ENCODE measurements around the gene PARD3B.

PARD3B gene

DNA sequence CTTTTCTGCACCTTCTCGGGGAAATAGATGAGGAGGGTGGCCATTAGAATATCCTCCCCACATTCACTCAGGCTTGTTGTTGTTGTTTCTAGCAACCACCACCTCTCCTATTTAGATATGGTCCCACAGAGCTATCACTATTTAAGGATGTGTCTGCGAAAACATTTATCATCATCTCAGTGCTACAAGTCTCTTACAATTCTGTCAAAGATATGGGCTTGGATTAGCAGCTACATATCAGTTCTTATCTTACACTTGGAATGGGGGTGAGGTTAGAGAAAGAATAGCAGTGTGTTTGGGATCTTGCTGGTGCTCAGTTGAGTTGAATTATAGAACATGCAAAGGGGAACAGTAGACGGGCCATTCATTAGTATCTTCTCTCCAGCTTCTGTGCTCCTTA is 546.1 kb downstream of the PARD3B start:
- ATAC-seq: no peak
- H3K9me3 Mint-ChIP-seq: no peaks in the 10 kb centered on the region
- H3K36me3 Mint-ChIP-seq (ENCODE audit: low read depth): no peaks in the 10 kb centered on the region
- no peak for DNase-seq
- H3K4me1 Mint-ChIP-seq: peaks cover 8% of the 10 kb centered on the region
- no peaks in the 10 kb centered on the region for H3K27me3 Mint-ChIP-seq
- no peak overlapping the region for H3K4me3 Mint-ChIP-seq
- no peak overlapping the region for H3K27ac Mint-ChIP-seq

DNA sequence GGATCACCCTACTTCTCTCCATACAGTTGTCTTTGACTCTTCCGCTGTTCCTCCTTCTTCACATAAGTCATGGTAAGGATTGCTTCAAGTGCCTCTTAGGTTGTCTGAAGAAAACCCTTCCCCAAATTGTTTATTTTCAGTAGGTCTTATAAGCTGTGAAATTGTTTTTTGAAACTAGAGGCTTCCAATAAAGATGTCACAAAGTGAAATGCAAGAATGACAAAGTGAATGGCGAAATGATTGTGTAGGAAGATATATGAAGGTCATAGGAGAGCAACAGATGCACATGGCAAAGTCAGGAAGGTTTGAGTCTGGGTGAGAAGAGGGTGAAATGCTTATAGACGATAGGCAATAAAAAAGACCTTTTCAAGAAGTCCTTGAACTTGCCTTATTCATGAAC is 548.8 kb downstream of the PARD3B start:
- peaks cover 8% of the 10 kb centered on the region for H3K4me1 Mint-ChIP-seq
- no peak for ATAC-seq
- no peaks in the 10 kb centered on the region for H3K36me3 Mint-ChIP-seq (ENCODE audit: low read depth)
- H3K4me3 Mint-ChIP-seq: no peak overlapping the region
- H3K27me3 Mint-ChIP-seq: no peaks in the 10 kb centered on the region
- no peak overlapping the region for H3K27ac Mint-ChIP-seq
- no peak for DNase-seq
- no peaks in the 10 kb centered on the region for H3K9me3 Mint-ChIP-seq

DNA sequence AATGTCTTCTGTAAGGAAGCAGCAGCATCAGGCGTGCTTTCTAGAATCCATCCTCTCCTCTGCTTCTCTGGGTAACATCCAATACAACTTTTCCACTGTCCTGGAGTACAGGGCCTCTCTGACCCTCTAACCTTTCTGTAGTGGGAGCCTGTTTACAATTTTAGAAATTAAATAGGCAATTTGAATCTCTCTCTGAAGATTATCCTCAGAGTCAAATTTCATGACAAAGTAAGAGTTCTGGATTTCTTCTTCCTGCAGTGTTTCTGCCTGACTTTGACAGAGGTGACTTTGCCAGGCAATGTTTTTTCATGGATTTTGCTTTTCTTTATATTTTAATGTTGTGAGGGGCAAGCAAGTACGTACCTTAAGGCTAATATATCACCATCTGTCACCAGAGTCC is 558.4 kb downstream of the PARD3B start:
- Mint-ChIP-seq H3K36me3 (ENCODE audit: low read depth) (no peaks in the 10 kb centered on the region), H3K9me3 (no peaks in the 10 kb centered on the region), H3K27me3 (no peaks in the 10 kb centered on the region), H3K4me1 (no peaks in the 10 kb centered on the region), H3K4me3 (no peak overlapping the region), H3K27ac (no peak overlapping the region)
- no peak for DNase-seq
- no peak for ATAC-seq

DNA sequence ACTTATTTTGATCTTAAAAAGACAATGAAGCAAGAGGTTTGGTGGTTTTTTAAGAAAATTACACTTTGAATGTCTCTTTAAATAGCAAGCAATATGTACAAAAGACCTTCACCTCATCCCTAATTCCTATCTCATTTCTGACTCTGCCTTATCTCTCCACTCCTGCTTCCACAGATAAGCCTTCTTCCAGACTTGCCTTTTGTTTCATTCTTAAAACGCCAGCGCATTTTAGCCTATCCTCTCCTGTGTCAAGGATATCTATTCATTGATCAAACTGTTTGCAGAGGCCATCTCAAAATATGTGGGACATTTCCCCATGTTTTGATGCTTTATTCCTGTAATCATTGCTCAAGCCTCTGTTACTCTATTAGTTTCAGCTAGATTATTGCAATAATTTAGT is 562.5 kb downstream of the PARD3B start:
- Mint-ChIP-seq H3K4me3 (no peak overlapping the region), H3K27ac (no peak overlapping the region), H3K4me1 (no peaks in the 10 kb centered on the region), H3K9me3 (peaks cover 5% of the 10 kb centered on the region), H3K36me3 (ENCODE audit: low read depth) (no peaks in the 10 kb centered on the region), H3K27me3 (no peaks in the 10 kb centered on the region)
- ATAC-seq (no peak), DNase-seq (no peak)

DNA sequence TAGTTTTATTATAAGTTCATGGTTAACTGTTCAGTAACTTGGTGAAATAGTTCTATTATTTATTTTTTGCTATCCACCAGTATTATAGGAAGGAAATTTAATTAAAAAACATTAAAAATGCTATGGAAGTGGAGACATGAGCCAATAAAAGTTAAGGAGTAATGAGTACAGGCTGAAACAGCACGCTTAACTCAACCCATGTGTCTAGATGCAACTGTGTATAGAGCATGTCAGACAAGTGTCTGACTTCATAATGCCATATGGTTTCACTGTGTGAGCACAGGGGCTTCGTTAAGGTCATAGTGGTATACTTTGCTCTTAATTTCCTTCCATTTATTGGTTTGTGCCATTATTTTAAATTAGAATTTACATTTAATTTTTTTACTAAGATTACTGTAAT is 570.2 kb downstream of the PARD3B start:
- no peak for ATAC-seq
- Mint-ChIP-seq H3K4me3 (no peak overlapping the region), H3K36me3 (ENCODE audit: low read depth) (no peaks in the 10 kb centered on the region), H3K9me3 (peaks cover 12% of the 10 kb centered on the region), H3K27me3 (no peaks in the 10 kb centered on the region), H3K27ac (no peak overlapping the region), H3K4me1 (no peaks in the 10 kb centered on the region)
- DNase-seq: no peak

DNA sequence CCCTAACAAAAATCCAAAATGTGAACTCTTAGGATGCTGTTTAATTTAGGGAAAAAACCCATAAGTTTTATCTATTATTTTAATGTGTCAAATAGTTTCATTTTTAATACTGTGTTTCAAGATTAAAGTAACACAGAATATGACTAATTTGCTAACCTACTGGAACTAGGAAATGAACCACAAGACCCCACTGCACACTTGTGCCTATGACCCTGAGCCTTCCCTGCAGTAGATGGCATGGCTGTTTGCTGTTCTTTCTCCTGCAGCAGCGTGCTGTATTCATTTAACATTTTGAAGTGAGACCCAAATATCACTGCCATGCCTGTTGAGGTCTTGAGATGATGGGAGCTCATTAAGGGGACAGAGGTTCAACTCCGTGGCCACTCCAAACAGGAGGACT is 571.9 kb downstream of the PARD3B start:
- DNase-seq (no peak), ATAC-seq (no peak)
- Mint-ChIP-seq H3K4me3 (no peak overlapping the region), H3K27me3 (no peaks in the 10 kb centered on the region), H3K27ac (no peak overlapping the region), H3K9me3 (peaks cover 14% of the 10 kb centered on the region), H3K4me1 (no peaks in the 10 kb centered on the region), H3K36me3 (ENCODE audit: low read depth) (no peaks in the 10 kb centered on the region)

DNA sequence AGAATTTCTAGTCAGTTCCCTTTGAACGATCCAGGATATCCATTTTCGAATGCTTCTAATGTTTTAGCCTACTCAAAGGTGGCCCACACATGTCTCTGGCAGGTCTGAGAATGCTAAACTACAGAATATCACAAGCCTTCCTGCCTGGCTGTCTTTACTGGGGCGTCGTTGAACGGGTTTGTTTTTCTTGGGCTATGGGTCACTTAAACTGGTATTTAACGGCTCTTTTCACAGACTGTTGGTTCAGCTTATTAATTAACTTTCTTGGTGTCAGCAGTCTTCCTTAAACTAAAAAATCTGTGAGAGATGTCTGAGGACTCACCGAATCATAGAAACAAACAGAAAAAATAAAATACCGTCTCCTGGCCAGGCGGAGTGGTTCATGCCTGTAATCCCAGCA is 573.9 kb downstream of the PARD3B start:
- no peak overlapping the region for H3K27ac Mint-ChIP-seq
- no peak for DNase-seq
- ATAC-seq: no peak

DNA sequence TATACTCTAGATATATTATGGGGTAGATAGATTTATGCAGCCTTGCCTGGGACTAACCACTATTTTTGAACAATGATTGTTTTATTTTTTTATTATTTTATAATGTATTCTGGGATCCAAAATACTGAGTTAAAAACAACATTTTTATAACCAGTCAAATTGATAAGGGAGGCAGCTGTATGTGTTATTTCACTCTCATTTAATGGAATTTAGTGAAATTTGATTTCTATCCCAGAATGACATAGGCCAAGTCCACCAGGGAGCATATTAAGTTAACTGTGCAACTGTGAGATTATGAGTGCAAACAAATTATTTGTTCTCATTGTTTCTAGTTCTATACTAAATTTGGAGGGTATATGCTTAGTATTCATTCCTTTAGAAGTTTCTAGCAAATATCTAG is 583.5 kb downstream of the PARD3B start:
- Mint-ChIP-seq H3K36me3 (ENCODE audit: low read depth) (no peaks in the 10 kb centered on the region), H3K4me1 (peaks cover 14% of the 10 kb centered on the region), H3K27ac (no peak overlapping the region), H3K4me3 (no peak overlapping the region), H3K27me3 (no peaks in the 10 kb centered on the region), H3K9me3 (no peaks in the 10 kb centered on the region)
- no peak for DNase-seq
- no peak for ATAC-seq

More for the DNA sequence above, 573.9 kb downstream of the PARD3B start:
- H3K4me1 Mint-ChIP-seq: no peaks in the 10 kb centered on the region
- H3K27me3 Mint-ChIP-seq: no peaks in the 10 kb centered on the region
- no peaks in the 10 kb centered on the region for H3K36me3 Mint-ChIP-seq (ENCODE audit: low read depth)
- peaks cover 7% of the 10 kb centered on the region for H3K9me3 Mint-ChIP-seq
- no peak overlapping the region for H3K4me3 Mint-ChIP-seq

DNA sequence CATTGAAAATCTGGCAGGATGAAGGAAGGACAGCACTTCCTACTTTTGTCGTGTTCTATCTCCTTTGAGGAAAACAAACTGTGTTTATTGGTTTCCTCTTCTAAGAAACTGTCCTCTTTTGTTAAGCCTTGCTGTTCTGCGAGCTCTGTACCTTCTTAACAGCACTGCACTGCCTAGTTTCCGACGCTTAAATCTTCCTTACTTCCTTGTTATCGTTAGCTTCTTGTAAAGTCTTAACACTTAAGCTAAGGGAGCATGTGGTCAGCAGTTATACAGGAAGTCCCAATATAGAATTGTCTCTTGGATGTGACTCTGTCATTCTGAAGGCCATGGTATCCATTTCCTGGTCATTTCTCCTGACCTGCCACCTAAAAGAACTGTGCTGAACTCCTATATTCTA is 584.3 kb downstream of the PARD3B start:
- Mint-ChIP-seq H3K4me1 (peaks cover 14% of the 10 kb centered on the region), H3K9me3 (no peaks in the 10 kb centered on the region), H3K27ac (no peak overlapping the region), H3K36me3 (ENCODE audit: low read depth) (no peaks in the 10 kb centered on the region), H3K4me3 (no peak overlapping the region), H3K27me3 (no peaks in the 10 kb centered on the region)
- ATAC-seq (no peak), DNase-seq (no peak)

DNA sequence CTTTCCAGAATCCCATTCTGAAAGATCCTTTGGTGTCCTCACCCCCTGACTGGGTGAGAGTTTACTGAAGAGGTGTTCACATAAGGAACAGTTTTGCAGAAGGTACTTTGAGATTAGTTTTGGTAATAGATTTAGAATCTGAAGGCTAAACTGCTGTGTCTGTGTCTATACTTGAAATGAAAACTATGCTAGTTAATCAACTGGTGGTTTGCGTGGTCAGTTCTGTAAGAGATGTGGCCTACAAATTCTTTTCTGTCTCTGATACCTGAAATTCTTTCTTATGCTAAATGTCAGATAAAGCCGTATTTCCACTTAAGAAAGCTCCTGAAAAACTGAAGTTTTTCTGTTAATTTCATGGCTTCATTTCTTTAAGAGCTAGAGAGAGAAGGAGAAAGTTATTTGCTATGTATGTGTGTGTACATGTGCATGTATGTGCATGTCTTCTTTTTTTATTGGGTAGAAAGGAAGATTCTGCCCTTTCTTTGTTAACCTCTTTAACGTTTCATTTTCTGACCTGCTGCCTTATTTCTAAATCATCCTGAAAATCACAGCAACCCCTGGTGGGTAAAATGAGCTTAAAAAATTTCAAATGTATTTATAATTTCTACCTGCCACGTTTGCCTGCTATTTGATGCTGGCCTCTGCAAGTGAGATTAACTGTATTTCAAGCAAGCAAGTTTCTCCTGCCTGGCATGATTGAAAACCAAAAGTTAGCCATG is 585.0 kb downstream of the PARD3B start:
- no peak overlapping the region for H3K4me3 Mint-ChIP-seq
- H3K9me3 Mint-ChIP-seq: no peaks in the 10 kb centered on the region
- H3K4me1 Mint-ChIP-seq: peaks cover 14% of the 10 kb centered on the region
- no peak overlapping the region for H3K27ac Mint-ChIP-seq
- DNase-seq (no peak), ATAC-seq (no peak)
- H3K36me3 Mint-ChIP-seq (ENCODE audit: low read depth): no peaks in the 10 kb centered on the region
- no peaks in the 10 kb centered on the region for H3K27me3 Mint-ChIP-seq

DNA sequence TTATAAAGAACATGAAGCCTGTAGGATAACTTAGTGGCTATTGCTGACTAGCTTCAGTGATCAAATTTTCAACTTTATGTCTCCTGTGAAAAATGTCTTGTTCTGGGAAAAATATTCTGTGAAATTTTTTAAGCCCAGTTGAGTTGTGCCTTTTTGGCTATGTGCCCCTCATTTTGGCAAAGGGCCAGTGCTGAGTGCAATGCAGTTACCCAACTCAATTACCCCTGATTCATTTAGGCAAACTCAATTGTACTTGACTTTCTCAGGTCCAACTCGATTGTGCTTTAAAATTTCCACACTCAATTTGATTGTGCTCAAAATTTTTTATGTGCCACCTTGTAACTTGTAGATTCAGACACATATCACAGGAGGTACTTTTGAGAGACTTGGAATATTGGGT is 588.3 kb downstream of the PARD3B start:
- DNase-seq (no peak), ATAC-seq (no peak)
- Mint-ChIP-seq H3K4me3 (no peak overlapping the region), H3K4me1 (peaks cover 14% of the 10 kb centered on the region), H3K27me3 (no peaks in the 10 kb centered on the region), H3K27ac (no peak overlapping the region), H3K36me3 (ENCODE audit: low read depth) (no peaks in the 10 kb centered on the region), H3K9me3 (peaks cover 6% of the 10 kb centered on the region)

DNA sequence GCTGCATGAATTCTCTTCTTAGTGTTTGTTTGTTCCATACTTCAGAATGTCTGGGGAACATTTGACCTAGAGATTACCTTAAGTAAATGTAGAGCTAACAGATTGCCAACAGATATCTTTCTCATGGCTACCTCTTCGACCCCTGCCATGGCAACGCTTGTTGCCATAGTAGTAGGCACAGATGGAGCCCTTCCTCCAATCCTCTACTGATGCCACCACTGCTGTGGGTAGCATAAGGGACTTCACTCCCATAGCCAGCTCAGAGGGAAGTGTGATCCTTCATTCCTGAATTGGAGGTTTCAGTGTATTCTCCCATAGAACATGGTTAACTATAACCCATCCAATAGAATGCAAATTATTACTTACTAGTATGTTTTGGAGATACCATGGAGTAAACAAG is 593.5 kb downstream of the PARD3B start:
- H3K4me3 Mint-ChIP-seq: no peak overlapping the region
- peaks cover 6% of the 10 kb centered on the region for H3K9me3 Mint-ChIP-seq
- ATAC-seq: no peak
- no peaks in the 10 kb centered on the region for H3K4me1 Mint-ChIP-seq
- no peak for DNase-seq
- no peaks in the 10 kb centered on the region for H3K27me3 Mint-ChIP-seq
- no peak overlapping the region for H3K27ac Mint-ChIP-seq
- no peaks in the 10 kb centered on the region for H3K36me3 Mint-ChIP-seq (ENCODE audit: low read depth)

DNA sequence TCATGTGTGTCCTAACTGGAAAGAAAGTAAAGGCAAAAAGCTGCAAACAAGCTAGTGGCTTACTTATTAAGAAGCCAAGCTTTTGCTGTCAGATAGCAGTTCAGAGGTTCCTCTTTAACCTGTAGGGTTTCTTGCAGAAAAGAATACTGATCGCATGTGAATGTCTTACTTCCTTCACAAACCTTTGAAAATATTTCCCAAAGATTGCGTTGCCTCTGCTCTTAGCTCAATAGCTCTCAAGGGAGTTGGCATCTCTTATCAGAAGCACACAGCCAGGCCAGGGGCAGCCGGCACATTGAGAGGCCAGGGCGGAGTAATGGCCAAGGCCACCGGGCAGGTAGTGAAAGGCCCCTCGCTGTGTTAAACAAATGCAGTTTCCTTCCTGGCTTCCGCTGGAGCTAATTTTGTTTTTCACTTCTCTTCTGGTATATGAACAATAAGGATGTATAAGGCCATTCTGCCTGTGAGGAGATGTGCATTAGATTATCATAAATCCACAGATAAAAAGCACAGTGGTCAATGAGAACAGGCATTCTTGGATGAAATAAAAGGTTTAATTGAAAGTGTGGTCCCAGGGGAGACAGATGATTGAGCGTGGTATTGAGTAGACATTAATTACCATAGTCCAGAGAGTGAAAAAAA is 594.7 kb downstream of the PARD3B start:
- no peak overlapping the region for H3K27ac Mint-ChIP-seq
- DNase-seq: no peak

DNA sequence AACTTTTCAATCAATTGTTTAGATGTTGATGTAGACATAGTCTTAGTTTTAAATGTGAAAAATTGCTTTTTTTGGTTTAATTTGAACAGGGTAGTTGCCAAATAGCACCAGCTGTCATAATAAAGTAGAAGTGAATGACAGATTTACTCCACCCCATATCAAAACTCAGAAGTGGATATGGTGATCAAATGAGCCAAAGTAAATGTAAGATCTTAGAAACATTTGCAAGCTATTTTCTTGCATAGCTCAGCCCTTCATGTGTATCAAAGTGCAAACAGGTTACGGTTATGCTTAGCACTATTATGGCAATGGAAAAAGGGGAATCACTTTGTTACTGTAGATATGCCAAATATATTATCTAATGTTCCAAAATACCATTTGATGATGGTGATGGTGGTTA is 596.1 kb downstream of the PARD3B start:
- Mint-ChIP-seq H3K4me3 (no peak overlapping the region), H3K27me3 (no peaks in the 10 kb centered on the region), H3K36me3 (ENCODE audit: low read depth) (no peaks in the 10 kb centered on the region), H3K4me1 (no peaks in the 10 kb centered on the region), H3K9me3 (peaks cover 10% of the 10 kb centered on the region), H3K27ac (no peak overlapping the region)
- ATAC-seq: no peak
- DNase-seq: no peak

More for the DNA sequence above, 594.7 kb downstream of the PARD3B start:
- no peaks in the 10 kb centered on the region for H3K36me3 Mint-ChIP-seq (ENCODE audit: low read depth)
- H3K27me3 Mint-ChIP-seq: no peaks in the 10 kb centered on the region
- no peak for ATAC-seq
- H3K4me1 Mint-ChIP-seq: no peaks in the 10 kb centered on the region
- H3K9me3 Mint-ChIP-seq: peaks cover 6% of the 10 kb centered on the region
- H3K4me3 Mint-ChIP-seq: no peak overlapping the region

DNA sequence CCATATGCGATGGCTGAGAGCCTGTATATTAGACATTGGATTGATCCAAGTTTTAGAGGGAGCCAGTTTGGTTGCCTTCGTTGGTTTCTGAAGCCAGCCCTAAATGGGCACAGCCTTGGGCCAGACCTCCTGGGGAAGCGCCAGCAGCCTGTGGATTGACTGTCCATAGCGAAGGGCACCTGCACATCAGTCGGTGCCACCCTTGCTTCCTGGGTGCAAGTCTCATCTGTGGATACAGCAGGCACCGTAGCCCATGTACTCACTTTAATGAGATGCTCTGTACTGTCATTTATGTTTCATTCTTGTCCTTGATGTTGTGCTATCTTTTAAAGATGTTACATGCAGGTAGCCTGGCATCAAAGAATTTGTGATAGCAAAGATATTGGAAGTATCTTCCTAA is 600.6 kb downstream of the PARD3B start:
- Mint-ChIP-seq H3K4me3 (no peak overlapping the region), H3K4me1 (no peaks in the 10 kb centered on the region), H3K27me3 (no peaks in the 10 kb centered on the region), H3K27ac (no peak overlapping the region), H3K36me3 (ENCODE audit: low read depth) (no peaks in the 10 kb centered on the region), H3K9me3 (peaks cover 3% of the 10 kb centered on the region)
- DNase-seq (no peak), ATAC-seq (no peak)

All from activated naive CD8-positive, alpha-beta T cell treated with anti-CD3 and anti-CD28 coated beads, Interleukin-2, amount 50 U/mL, for 24 hours (primary cell).